Retina (tissue), 1 donor: ENCODE results near the gene MRLN.
A peak's percentile ranks its signal among the peaks of the same experiment; 100 is the strongest.
"Not testable (repeated sequence)": the region's sequence is repeated elsewhere in the genome, so short reads cannot be mapped to it uniquely, and the experiment has no call there.

Experiments
- DNase-seq: peaks from one replicate; pipeline ENCODE4 v3.0.0-alpha.2; 2016

MRLN gene

DNA sequence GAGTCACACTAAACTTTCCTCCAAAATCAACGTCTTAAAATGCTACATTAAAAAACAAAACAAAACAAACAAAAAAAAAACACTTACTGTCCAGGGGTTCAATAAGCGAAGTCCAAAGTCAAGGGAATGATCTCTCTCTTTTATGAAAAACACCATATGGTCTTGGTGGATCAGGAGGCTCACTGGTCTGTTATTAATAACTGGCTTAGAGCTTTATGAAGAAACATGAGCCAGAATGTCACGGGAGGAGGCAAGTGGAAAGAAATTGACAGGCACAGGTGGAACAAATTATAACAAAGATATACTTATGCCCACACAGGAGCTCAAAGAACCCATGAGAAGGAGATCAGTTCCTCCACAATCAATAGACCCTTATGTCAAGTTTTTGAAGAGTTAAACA lies at the start of gene MRLN:
TSS of gene MRLN (minus strand) at position 189 of the 400 bp plus-strand sequence.
- peak; percentile 21 for DNase-seq

DNA sequence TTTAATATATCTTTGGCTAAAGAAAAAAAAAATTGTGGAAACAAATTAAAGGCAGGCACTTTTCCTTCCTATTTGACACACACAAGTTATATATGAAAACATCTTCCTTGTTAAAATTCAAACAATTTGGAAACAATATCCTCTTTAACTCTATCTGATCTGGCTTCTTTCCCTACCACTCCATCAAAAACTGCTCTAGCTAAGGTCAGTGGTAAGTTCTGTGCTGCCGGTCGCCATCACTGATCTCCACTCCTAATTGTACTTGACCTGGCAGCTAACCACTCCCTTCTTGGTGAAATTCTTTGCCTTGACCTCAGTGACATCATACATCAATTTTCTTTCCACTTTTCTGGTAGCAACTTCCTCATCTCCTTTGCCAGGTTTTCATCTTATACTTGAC lies 47.9 kb upstream of the MRLN start:
- DNase-seq = no peak

DNA sequence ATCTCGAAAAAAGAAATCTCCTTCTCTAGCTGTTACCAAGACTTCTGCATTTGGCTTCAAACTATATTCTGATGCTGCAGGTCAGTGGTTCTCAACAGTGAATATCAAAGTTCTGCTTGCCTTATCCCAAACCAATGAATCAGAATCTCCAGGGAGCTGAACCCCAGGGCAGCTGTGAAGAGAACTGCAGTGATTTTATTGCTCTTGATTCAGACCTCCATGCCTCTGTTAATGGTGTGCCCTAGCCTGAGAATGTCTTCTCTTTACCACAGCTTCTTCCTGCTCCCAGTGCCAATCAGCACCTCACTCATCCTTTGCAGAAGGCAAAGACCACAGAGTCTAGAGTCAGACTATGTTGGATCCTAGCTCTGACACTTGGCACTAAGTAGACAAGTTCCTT lies 46.2 kb upstream of the MRLN start:
- DNase-seq = no peak

DNA sequence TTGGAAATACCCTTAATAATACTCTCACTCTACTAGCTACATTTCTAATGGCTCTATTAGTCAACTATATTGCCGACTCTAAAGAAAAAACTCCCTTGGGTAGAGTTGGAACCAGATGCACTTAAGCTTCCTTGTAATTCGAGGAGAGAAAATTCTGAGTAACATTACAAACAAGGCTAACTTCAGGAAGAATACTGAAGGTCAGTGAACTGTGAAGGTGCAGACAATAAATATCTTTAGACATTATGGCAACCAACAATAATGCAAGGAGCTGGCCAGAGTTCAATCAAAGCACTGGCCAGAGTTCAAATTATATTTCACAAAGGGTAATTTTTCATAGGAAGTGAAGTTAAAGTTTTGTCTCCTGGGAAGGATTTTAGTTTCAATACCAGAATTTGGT lies 40.7 kb upstream of the MRLN start:
- DNase-seq = no peak

DNA sequence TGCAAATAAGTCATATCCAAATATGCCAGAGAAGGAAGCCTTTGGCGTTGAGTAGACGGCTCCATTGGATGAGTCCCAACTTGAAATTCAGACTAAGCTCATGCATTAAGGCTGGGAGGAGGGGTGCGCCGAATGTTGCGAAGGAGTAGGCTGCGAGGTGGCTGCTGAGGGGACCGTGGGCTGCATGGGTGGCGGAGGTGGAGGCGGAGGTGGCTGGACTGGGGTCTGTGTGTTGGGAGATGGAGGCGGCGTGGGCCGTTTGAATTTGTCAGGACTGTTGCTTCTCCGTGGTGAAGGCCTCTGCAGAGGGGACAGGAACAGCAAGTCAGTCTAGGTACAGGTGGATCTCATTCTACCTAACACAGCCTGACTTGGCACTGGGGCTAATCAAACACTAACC lies 39.6 kb upstream of the MRLN start:
- no peak for DNase-seq

DNA sequence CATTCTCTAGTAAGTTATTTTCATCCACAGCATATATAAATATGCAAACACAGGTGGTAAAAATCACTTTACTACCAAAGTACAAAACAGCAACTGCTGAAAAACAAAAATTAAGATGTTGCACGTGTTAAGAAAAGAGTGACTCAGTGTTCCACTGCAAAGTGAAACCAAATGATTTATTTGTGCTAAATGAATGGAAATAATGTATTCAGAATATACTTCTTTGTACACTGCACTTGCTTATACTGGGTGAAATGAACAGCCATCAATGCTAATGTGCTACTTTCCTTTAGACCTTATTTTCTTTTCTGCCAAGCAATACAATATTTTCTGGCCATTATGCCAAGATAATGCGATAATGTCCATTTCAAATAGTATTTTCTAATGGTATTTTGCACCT lies 38.3 kb upstream of the MRLN start:
- DNase-seq = no peak

DNA sequence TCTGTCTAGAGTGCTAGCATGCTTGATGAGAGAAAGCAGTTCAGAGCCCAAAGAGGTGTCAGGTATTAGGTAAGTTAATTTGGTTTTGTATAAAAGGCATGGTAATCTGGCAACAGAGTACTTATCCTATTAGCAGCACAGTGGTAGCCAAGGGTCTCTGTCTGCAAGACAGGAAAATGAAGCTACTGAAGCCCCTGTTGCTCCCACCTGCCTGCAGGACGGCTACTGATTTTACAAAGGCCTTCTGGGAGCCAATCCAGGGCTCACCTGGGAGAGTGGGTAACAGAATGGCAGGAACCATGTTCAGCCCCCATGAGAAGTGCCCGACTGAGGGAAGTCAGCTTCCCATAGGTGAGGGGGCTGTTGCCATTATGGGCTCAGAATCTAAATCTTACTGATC lies 36.8 kb upstream of the MRLN start:
- not testable (repeated sequence) for DNase-seq

DNA sequence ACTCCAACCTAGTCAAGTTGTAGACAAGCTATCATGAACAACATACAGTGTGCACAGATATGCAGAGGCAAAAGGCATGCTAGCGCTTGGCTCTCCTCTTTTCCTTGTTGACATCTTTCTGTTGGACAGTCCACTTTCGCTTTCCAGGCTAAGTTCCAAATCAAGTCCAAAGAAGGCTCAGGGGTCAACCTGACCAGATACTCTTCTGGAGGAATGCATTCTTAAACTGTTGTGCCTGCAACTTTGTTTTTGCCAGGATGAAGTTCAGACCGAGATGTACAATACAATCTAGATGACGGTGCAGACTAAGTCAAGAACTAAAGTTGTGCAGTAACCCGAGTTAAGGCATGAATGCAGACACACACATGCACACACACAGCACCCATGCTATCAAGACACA lies 35.7 kb upstream of the MRLN start:
- not testable (repeated sequence) for DNase-seq

DNA sequence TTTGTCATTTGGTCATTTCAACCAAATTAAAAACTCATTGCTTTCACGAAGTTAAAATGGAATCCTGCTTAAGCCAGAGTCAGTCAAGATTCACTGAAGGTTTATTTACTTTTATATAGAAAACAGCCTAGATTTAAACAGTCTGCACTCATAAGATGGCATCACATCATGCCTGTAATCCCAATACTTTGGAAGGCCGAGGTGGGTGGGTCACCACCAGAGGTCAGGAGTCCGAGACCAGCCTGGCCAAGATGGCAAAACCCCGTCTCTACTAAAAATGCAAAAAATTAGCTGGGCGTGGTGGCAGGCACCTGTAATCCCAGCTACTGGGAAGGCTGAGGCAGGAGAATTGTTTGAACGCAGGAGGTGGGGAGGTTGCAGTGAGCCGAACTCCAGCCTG lies 33.8 kb upstream of the MRLN start:
- DNase-seq = not testable (repeated sequence)

DNA sequence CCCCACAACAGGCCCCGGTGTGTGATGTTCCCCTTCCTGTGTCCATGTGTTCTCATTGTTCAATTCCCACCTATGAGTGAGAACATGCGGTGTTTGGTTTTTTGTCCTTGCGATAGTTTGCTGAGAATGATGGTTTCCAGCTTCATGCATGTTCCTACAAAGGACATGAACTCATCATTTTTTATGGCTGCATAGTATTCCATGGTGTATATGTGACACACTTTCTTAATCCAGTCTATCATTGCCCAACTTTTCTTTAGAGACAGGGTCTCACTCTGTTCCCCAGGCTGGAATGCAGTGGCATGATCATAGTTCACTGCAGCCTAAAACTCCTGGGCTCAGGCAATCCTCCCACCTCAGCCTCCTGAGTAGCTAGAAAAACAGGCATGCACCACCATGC lies 32.2 kb upstream of the MRLN start:
- DNase-seq = not testable (repeated sequence)

DNA sequence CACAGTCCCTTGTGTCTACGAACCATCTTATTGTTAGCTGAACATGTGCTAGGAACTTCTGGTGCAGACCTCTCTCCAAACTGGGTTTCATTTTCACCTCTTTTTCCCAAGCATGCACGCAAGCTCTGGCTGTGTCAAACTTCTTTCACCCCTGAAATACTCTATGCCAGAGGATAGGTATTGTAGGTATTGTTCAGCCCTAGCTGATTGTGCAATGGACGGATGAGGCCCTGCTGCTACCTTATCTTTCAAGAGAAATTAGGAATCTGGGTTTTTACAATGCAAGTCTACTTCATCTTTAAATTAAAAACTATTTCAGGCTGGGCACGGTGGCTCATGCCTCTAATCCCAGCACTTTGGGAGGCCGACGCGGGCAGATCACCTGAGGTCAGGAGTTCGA lies 28.3 kb upstream of the MRLN start:
- DNase-seq = no peak

DNA sequence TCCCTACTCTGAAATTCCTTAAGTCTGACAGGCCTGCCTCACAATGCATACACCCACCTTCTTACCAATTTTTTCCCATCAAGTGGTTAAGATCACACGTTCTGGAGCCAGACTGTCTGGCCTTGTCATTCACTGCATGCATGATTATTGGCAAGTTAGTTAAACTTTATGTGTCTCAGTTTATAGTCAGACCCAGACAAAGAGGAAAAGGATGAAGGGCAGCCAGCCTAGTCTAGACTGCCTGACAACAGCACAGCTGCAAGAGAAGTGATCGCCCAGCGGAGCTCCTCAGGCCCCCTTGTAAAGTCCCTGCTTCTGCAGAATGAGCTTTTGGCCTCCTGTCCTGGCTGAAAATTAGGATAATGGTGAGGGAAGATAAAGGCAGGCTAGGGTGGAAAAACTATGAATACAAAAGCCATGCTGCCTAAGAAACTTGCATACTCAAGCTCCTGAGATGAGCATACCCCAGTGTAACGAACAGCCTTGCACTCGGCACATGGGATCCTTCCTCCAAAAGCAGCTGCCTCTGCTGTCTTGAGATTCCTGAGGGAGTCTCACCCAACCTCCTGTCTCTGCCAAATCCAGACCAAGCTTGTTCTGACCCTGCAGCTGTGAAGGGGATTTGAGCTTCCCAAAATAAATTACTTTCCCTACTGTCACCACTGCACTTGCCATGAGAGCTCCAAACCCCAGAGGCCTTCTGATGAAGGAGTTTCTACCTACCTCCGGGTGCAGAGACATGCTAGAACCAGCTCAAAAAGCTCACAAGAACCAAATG lies 26.7 kb upstream of the MRLN start:
- DNase-seq = no peak

DNA sequence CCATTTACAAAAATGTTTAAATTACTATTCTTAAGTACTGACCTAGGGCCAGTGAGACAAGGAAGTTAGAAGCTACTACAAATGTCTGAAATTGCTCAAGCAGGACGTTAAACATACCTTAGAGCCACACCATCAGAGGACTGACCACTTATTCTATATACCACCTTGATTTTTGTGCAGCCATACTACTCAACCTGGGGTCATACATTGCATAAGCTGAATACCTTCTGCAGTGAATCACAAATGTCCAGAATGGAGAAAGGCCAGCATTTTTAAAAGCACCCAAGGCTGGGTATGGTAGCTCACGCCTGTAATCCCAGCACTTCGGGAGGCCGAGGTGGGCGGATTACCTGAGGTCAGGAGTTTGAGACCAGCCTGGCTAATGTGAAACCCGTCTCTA lies 21.2 kb upstream of the MRLN start:
- no peak for DNase-seq

DNA sequence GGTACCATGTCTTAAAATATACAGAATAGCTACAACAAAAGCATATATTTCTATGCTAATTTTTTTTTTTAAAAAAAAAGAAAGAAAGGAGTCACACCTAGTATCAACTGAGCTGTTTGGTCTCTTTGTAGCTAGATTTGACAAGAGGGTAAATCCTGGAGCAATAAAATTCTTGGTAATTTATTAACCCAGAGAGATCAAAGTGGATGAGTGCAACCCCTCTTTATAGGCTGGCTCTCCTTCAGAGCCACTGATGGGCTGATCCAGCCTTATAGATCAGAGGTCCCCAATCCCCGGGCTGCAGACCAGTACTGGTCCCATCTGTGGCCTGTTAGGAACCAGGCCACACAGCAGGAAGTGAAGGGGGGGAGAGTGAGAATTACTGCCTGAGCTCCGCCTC lies 19.8 kb upstream of the MRLN start:
- no peak for DNase-seq

DNA sequence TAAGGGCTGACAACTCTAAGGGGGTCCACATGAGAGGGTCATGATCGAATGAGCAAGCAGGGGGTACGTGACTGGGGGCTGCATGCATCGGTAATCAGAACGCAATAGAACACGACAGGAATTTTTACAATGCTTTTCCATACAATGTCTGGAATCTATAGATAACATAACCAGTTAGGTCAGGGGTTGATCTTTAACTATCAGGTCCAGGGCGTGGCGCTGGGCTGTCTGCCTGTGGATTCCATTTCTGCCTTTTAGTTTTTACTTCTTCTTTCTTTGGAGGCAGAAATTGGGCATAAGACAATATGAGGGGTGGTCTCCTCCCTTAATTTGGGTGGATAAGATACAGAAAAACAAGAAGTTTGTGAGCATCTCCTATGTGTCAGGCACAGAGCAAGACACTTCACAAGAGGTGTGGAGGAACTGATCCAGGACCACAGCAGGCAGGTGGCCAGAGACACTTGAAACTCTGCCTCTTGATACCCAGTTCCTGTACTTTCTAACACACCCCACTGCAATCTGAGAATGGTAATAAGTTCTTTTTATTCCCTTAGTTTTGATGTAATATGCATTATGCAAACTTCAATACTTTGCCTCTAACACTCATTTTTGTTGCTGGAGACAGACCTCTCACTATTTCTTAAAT lies 18.0 kb upstream of the MRLN start:
- DNase-seq = no peak

DNA sequence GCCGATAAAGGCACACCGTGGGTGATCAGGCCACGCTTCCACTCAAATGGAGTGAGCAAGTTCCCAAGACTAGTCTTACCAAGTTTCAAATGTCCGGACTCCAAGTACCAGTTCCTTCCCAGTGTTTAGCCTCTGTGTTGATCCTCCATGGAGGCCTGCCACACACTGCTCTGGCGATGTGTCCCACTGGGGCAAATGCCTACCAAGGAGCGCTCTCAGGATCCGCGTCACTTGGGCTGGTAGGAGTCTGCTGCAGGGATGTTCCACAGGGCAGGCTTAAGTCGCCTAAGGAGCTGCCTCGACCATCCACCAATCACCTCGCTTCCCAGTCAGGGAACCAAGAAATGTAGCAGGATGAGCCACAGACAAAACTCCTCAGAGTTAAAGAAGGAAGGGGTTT lies 17.4 kb upstream of the MRLN start:
- DNase-seq = no peak

DNA sequence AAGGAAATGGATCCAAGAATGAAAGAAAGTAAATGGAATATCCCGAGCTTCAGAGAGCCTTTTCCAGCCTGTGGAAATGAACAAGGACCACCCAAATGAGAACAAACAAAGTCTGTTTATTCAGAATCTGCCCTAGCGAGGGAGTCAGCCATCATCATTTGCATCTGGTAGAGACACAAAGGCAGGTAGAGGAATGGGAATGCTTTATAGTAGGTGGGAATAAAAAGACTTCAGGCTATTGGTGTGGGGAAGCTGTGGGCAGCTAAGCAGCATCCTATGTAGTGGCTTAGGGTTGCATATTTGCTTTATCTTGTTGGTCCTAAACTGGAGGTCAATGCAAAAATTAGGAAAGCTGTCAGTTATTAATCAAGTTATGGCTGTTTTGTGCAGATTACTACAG lies 9.2 kb upstream of the MRLN start:
- no peak for DNase-seq

DNA sequence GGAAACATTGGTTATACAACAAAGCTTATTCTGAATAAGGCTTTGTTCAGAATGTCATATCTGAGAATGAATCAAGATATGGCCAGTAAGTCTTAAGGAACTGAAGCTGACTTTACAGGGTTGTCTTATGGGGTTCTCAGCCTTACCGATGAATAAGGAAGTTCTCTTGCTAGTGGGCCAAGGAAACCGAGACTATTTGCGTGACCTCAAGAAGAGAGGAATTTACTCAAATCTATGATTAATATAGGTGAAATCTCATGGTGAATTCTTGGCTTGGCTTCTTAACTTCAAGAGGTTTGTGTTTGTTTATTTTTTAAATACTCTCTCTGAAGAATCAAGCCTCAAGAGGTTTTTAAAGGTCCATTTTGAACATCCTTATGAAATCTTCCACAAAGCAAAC lies 4.7 kb upstream of the MRLN start:
- no peak for DNase-seq

DNA sequence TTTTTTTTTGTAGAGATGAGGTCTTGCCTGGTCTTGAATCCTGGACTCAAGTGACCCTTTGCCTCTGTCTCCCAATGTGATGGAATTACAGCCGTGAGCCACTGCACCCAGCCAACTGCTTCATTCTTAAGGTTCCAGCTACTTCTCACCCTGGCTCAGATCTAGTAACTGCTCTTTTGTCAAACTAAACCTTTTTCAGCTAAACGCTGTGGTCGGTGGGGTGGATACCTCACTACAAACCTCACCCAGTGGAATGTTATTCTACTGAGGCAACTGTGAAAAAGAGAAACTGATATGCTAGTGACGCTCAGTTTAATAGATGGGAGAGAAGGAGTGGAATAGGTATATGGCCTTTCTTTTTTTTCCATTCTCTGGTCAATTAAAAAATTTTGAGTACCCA lies 1.7 kb upstream of the MRLN start:
- DNase-seq = no peak

DNA sequence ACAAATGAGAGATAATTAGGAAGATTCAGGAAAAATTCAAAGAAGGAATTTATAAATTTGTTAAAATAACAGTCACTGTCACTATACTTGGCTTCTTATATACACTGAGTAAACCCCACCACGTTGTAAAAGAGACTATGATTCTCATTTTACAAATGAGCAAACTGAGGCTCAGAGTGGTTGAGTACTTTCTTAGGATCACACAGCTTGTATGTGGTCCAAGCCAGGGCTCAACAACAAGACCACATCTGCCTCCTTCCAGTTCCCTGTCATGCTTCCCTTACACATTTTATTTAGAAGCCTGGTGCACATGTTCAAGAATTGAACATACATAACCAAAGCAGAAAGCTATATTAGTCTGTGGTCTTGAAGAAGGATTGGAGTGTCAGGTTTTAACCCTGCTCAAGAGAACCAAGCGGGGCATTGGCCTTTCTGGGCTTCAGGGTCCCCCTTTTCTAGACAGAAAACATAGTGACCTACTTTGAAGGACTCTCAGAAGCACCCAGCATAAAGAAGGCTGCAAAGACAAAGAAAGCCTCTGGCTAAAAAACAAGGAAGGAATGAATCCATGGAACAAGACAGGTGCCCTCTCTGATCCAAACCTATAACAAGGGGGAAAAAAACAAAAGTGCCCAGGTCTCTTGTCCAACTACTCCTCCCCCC lies 846 bp downstream of the MRLN start:
- DNase-seq = peak; percentile 3

DNA sequence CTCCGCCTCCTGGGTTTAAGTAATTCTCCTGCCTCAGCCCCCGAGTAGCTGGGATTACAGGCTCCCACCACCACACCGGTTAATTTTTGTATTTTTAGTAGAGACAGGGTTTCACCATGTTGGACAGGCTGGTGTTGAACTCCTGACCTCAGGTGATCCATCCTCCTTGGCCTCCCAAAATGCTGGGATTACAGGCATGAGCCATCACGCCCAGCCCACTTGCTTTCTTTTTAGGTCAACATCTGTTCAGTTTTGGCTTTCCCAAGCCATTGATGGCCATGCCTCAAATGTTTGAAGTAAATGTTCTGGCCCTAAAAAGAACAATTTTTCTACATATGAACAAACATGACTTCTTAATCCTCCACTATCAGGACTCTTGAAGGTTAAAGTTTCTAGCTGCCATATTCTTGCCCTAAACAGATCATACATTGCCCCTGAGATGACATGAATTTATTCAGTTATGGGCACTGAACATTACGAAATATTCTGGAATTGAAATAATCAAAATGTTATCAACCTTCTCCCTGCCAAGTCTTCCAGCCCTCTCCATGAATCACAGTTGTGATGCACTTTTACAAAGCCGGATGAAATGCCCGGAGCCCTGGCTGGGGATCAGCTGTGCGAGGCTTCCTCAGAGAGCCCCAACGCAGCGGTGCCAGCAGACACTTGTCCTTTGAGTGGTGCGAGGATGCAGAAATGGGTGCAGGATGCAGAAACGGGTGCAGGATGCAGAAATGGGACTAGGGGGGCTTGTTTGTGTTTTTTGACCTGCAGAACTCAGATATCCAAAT lies 2.9 kb downstream of the MRLN start:
- DNase-seq = no peak

DNA sequence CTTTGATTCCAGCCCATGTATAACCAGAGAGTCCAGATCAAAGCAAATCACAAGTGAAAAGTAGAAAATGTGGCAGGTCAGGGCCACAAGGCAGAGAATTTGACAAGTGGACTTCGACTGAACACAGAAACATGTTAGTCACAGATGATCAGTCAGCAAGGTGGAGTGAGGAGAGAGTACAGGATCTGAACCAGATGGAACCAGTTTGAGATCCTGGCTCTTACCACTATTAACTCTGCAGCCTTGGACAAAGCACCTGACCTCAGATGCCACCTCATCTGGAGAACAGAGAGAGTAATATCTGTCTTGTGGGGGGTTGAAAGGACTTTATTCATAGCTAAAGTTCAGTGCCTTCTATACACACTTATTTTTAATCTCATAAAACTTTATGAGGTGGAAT lies 4.4 kb downstream of the MRLN start:
- DNase-seq = no peak

DNA sequence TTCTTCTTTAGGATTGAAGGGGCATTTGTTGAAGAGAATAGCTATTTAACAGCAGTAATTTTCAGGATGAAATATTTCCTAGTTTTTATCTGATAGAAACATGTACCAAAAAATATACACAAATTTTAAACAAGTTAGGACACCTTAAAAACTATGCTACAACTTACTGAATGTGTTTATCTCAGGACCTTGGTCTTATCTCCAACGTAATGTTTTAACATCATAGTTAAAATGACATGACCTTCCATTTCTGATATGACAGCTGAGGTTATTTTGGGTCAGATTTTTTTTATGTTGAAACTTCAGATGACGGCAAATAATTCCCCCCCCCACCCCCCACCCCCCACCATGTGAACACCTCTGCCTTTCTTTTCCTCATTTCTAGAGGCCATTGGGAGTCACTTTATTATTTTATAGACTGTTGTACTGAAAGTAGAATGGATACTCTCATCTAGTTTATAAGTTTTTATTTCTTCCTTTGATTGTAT lies 8.0 kb downstream of the MRLN start:
- DNase-seq = no peak
